Ovary (tissue), 9 donors: ENCODE results near the gene FAT2. TPM values are rescaled to one million over a fixed set of nuclear protein-coding genes. Genes with fewer than 3 reads are reported as not detected.

Experiments used
- DNase-seq, 5 donors: peaks; one replicate each; pipeline ENCODE4 v3.0.0-alpha.2; 2019 to 2020
- H3K27ac ChIP-seq, 2 donors: fragments of 200-600 bp; one replicate each; pipeline versions ENCODE4 v1.5.1 to v1.8.0; 2019 to 2022
- H3K27me3 ChIP-seq: fragments of 200-600 bp; one replicate; pipeline ENCODE4 v1.8.0; 2022
- H3K36me3 ChIP-seq: fragments of 200-600 bp; sonication (generic); one replicate; pipeline ENCODE4 v1.5.1; 2019
- H3K4me1 ChIP-seq: one replicate; pipeline ENCODE4 v1.8.1; 2013; ENCODE audit warnings: mild to moderate bottlenecking, moderate library complexity; ENCODE audit not compliant: insufficient read depth
- H3K4me3 ChIP-seq: fragments of 200-600 bp; sonication (generic); one replicate; pipeline ENCODE4 v1.5.1; 2017
- H3K9me3 ChIP-seq, 2 donors: fragments of 200-600 bp in 1 of 2; sonication (generic) in 1 of 2; one replicate each; pipeline versions ENCODE4 v1.5.1 to v1.8.1; 2013 to 2019; ENCODE audit warnings: mild to moderate bottlenecking in 1 of 2, moderate library complexity in 1 of 2
- CTCF ChIP-seq, 3 donors: fragments of 450-650 bp in 2 of 3; fragments of 200-600 bp in 1 of 3; IDR thresholded peaks; one replicate each; pipeline versions ENCODE4 v1.5.1 to v1.8.0; 2016 to 2022; ENCODE audit warnings: antibody characterized with exemption in 3 of 3, mild to moderate bottlenecking in 1 of 3
- EP300 ChIP-seq: sonication (generic); formaldehyde crosslinking; IDR thresholded peaks from one replicate; pipeline ENCODE4 v1.6.1; 2017; ENCODE audit warnings: antibody characterized with exemption
- POLR2A ChIP-seq: fragments of 450-650 bp; IDR thresholded peaks from one replicate; pipeline ENCODE4 v1.6.1; 2017; ENCODE audit warnings: antibody characterized with exemption, mild to moderate bottlenecking, moderate library complexity
- WGBS, 3 donors: extraction: QIAGEN DNeasy Blood & Tissue Kit in 1 of 3; methylation state at CpG; one replicate each; pipeline versions ENCODE4 v1.1.5 to v1.1.7; 2013 to 2017; 5-methylcytosine and 5-hydroxymethylcytosine counted together
- intact Hi-C, 4 donors: fragments of 100-400 bp; cut with DNase I; formaldehyde crosslinking; loops; one replicate each; pipeline versions ENCODE4 v1.11.0 to v1.15.1; 2022 to 2023
- polyA plus RNA-seq, 2 donors: library from polyadenylated mRNA; stranded (reverse); fragments of 200-250 nt in 1 of 2; fragments of 350-450 nt in 1 of 2; fragmentation: Illumina TruSeq in 1 of 2; extraction: RNeasy Lipid Tissue Mini Kit (QIAGEN cat#74804) in 1 of 2; gene quantifications; one replicate each; pipeline ENCODE4 v1.2.3, GENCODE V29; 2013 to 2014
- total RNA-seq, 7 donors: library from RNA; depleted of rRNA in 2 of 7; stranded (reverse); fragments of >200 nt in 2 of 7; fragmentation: NEBNext Ultra II Directional in 3 of 7; extraction: Animal tissue kit (Norgen Biotek cat#: 25700) in 3 of 7; gene quantifications; one replicate each; pipeline versions ENCODE4 v1.1.0 to v1.2.4, GENCODE V29; 2016 to 2023
- donor health status: DM: no; HTN: no; CAD: no; lungs with moderate emphysema.
- donor health status: DM: no; HTN: no; CAD: no.
- donor health status: Bipolar disorder and iron deficiency.
- donor health status: DM: yes; HTN: yes; CAD: no.
- donor health status: DM: no; HTN: no; CAD: no.
- donor health status: DM: yes; HTN: yes; CAD: no.

The FAT2 gene
- total and polyA plus RNA-seq, 9 donors = 0.01 to 0.74 (median 0.14) TPM; not detected in 1

GRCh38 chr5:151605559-151605958 lies 14.4 kb upstream of the FAT2 start:
- Histone ChIP-seq H3K27ac (no peak overlapping the region), H3K36me3 (no peaks in the 10 kb centered on the region), H3K27me3 (no peaks in the 10 kb centered on the region), H3K4me3 (no peak overlapping the region), H3K4me1 (no peaks in the 10 kb centered on the region), H3K9me3 (no peaks in the 10 kb centered on the region)
- intact Hi-C loops = no loop called here
- TF ChIP-seq CTCF (IDR thresholded peaks at IDR 0.05) (no peak), POLR2A (no peak), EP300 (no peak)
- WGBS, 3 donors = 71 to 76% (median 71%) methylated on average over 3 of the region's 3 CpGs
- DNase-seq = no peak

- no peak overlapping the region for H3K27ac ChIP-seq
- intact Hi-C loops = no loop called here
- no peak for DNase-seq
- H3K9me3 ChIP-seq = no peaks in the 10 kb centered on the region
- H3K27me3 ChIP-seq = no peaks in the 10 kb centered on the region
- TF ChIP-seq POLR2A (no peak), EP300 (no peak), CTCF (IDR thresholded peaks at IDR 0.05) (no peak)
- no peak overlapping the region for H3K4me3 ChIP-seq
- H3K36me3 ChIP-seq = no peaks in the 10 kb centered on the region
- no peaks in the 10 kb centered on the region for H3K4me1 ChIP-seq
Measured at GRCh38 chr5:151602806-151603205, 11.7 kb upstream of the FAT2 start.

- WGBS, 3 donors = 56 to 74% (median 68%) methylated on average over 4 of the region's 4 CpGs
- Histone ChIP-seq H3K27me3 (no peaks in the 10 kb centered on the region), H3K36me3 (no peaks in the 10 kb centered on the region), H3K27ac (no peak overlapping the region), H3K9me3 (no peaks in the 10 kb centered on the region), H3K4me1 (no peaks in the 10 kb centered on the region), H3K4me3 (no peak overlapping the region)
- TF ChIP-seq EP300 (no peak), CTCF (IDR thresholded peaks at IDR 0.05) (no peak), POLR2A (no peak)
- intact Hi-C loops = no loop called here
- no peak for DNase-seq
Measured at GRCh38 chr5:151601391-151601790, 10.3 kb upstream of the FAT2 start.

- no peak for TF ChIP-seq CTCF (IDR thresholded peaks at IDR 0.05)
- TF ChIP-seq EP300 = no peak
- TF ChIP-seq POLR2A = no peak
- Histone ChIP-seq H3K9me3 (no peaks in the 10 kb centered on the region), H3K27ac (no peak overlapping the region), H3K4me3 (no peak overlapping the region), H3K4me1 (no peaks in the 10 kb centered on the region), H3K27me3 (no peaks in the 10 kb centered on the region), H3K36me3 (no peaks in the 10 kb centered on the region)
- 86 to 92% (median 88%) methylated on average over 3 of the region's 3 CpGs for WGBS, 3 donors
- no peak for DNase-seq
- intact Hi-C loops = no loop called here
Measured at GRCh38 chr5:151600069-151600665, 9.0 kb upstream of the FAT2 start.
